ENCODE data around the gene SEMA3A.

DNA sequence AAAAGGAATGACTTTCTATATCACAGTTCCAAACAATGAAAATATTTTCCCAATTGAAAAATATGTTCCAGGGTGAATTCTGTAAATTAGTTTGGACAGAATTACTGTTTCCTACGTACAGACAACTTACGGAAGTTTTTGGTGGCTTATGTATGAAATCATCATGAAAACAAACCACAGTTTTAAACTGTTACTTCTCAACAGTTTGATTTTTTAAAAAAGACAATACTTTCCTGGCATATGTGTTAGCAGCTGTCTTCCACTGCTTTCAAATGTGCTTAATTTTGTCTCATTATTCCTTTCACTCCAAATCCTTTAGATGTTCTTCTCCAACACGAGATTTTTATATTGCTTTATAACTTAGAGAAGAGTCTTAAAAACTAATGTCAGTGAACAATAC lies 56.2 kb downstream of the SEMA3A start:
- TF ChIP-seq CTCF (IDR thresholded peaks at IDR 0.05; ENCODE audit: poor library complexity, severe bottlenecking), result no peak
- no peak for TF ChIP-seq RAD21 (conservative IDR thresholded peaks at IDR 0.05)
- no peak for TF ChIP-seq EP300 (conservative IDR thresholded peaks at IDR 0.05; ENCODE audit: poor library complexity, severe bottlenecking)
- no peak for TF ChIP-seq POLR2AphosphoS5 (IDR thresholded peaks at IDR 0.05)
- no peak for TF ChIP-seq TAF1 (IDR thresholded peaks at IDR 0.05; ENCODE audit: low read depth)
- TF ChIP-seq REST (IDR thresholded peaks at IDR 0.05; ENCODE audit: borderline replicate concordance), result no peak
- no peak for TF ChIP-seq EZH2 (IDR thresholded peaks at IDR 0.05; ENCODE audit: borderline replicate concordance, insufficient read depth, low read length, poor library complexity, severe bottlenecking)

Data from neural cell (in vitro differentiated cells).